Fibroblast of skin of back (primary cell): ENCODE results near the gene LRRC31.

Source experiments
- DNase-seq: peaks from one replicate; pipeline ENCODE4 v3.0.0-alpha.2; 2013

The LRRC31 gene

DNA sequence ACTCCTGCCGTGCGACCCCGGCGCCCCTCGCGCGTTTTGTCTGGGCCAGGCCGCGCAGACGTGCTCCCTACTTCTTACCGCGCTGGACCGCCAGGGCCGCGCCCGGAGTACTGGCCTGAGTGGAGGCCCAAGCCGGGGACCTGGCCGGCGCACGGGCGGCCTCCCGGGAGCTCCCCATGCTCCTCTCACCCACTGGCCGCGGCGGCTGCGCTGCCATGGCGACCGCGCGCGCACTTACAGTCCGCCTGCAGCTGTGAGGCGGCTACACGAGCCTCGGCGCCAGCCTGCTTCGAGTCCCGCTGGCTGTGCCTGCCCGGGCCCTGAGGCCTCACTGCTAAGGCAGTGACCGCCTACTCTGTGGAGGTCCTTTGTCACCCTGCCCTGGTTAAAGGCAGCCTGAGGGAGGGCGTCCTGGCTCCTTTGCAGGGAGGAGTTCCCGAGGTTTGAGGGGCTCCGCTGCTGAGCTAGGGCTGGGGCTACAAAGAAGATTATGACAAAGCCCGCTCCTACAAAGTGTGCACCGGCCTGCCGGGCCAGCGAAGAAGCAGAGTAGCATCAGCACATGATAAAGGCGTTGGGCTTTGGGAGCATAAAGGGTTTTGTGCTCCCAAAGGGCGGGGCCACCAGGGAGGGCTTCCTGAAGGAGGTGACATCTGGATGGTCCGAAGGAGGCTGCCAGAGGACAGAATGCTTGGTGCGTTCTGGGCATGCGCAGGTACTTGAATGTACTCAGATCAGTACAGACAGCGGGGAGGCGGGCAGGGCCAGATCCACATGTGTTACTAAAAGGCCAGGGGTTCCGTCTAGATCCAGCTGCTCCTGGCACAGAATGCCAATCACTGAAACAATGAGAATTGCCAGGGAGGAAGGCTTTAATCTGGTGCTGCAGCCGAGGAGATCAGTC, 57.2 kb downstream of the LRRC31 start, which contains the start of the genes LRRC34 and LRRIQ4:
Gene LRRC34 (minus strand): TSS at position 573 of the 904 bp plus-strand sequence. CDS start 356 bp downstream, at position 217.
Gene LRRIQ4 (plus strand): TSS at position 539 of the 904 bp plus-strand sequence. CDS start 9,052 bp downstream, outside the sequence.
- DNase-seq = peak; percentile 77

GRCh38 chr3:169811631-169812331, 58.0 kb downstream of the LRRC31 start:
- peak; percentile 74 for DNase-seq

DNA sequence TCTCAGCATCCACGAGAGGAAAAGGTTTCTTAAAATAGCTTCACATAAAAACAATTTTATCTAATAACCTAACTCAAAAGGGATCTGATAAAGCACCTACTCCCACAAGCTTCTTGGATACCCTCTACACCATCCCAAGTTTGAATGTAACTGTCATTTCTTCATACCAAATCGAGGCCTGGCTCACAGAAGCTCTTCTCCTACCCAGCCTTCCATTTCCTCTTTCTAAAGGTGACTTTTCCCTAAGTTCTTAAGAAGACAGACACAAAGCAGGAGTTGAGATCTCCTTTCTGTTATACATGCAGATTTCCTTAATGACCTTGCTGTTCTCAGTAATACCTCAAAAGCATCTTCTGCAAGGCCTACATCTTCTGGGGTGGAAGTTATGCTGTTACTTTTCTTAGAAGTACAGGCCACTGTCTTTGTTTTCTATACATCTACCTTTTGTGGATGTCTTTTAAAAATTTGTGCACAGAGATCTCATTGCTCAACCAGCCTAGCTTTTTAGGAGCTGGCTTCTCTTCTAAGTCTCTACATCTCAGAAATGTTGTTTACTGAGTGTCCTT, 60.4 kb downstream of the LRRC31 start:
- no peak for DNase-seq

DNA sequence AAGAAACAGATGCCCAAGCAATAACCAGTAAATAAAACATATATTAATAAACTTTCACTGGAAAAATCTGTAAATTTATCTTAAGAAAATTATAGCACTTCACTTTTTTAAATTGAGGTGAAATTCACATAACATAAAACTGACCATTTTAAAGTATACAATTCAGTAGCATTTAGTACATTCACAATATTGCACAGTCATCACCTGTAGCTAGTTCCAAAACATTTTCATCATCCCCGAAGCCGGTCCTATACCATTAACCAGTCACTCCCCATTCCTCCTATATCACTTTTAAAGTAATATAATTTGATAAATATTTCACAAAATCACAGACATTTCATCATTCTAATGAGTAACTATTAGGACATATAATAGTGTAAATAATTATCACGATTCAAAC, 65.1 kb downstream of the LRRC31 start:
- no peak for DNase-seq

DNA sequence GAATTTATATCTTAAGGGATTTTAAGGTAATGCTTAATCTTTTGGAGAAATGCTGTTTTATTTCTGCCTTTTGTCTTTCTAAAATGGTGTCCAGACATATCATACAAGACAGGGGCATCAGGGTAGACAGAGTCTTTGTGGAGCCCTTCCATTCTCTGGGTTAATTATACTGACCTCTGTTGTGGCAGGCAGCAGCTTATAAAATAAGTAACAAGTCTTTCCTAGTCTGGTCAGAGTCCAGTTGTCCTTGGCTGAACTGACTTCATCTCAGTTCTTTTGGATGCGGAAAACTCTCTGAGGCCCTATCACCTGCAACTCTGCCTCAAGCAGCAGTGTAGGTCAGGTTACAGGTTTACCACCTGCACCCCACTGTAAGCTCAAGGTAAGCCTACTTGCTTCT, 77.4 kb downstream of the LRRC31 start:
- DNase-seq = no peak

DNA sequence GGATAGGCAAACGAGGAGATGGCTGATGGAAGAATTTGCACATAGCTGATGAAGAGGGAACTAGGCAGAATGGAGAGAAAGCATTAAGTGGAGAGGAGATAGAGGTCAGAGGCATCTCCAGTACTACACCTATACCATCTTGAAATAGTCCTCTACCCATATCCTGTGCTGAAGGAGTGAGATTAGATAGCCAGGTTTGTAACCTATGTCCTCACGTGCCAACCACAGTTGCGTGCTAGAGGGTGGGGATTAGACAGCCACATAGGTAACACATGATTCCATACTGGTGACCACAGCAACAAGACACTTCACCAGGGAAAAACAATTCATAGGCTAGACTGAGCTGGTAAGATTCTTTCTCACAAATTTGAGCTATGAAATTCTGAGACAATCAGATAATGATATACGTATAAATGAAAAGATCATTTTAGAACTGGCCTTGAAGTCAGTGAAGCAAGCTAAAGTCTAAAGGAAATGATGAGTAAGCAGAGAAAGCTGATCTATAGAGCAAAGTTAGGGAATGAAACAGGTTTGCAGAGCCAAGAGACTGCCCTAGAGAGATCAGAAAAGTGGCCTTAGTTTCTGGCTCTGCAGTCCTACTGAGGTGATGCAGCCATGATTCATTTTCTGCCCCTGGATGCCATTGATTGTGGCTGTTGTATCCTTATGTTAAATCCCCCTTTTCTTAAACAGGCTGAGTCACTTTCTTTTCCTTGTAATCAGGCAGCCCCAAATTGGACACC, 78.9 kb downstream of the LRRC31 start:
- DNase-seq = no peak

DNA sequence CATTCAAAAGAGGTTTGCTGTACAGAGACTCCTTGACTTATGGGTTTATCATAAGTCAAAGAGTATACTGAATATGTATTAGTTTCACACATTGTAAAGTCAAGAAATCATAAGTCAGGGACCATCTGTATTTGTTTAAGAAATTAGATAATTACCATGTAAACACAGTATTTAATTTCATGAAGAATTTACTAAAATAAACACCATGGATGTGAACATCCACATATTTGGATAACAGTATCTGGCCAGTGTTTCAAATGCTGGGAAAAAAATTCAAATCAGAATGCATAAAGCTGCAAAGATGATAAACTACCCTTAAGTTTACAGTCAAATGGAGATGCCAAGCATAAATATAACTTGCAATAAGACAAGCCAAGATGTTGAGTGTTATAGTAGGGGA, 79.5 kb downstream of the LRRC31 start:
- no peak for DNase-seq
